GM12892 (cell line): ENCODE data around the gene UBTD1.

Experiments used
- POLR2A ChIP-seq: IDR thresholded peaks from 2 replicates; pipeline ENCODE4 v1.6.1; 2011; ENCODE audit warnings: low read depth, low read length, control low read depth
- POLR2AphosphoS5 ChIP-seq: IDR thresholded peaks from 2 replicates; pipeline ENCODE4 v1.6.1; 2011; ENCODE audit warnings: low read depth, low read length, control low read depth

DNA sequence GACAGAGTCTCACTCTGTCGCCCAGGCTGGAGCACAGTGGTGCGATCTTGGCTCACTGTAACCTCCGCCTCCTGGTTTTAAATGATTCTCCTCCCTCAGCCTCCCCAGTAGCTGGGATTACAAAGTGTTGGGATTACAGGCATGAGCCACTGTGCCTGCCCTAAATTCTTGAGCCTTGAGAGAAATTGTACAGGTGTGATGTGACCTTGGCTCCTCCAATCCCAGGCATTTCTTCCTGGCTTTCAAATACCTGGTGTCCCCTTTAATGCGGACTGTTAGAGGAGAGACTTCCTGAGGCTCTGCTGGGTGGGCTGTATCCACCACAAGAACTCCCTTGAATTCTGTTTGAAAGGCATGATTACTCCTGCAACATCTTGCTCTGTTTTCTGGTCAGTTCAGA lies 119.6 kb downstream of the UBTD1 start:
- TF ChIP-seq POLR2A (no peak), POLR2AphosphoS5 (no peak)
